CD4-positive, CD25-positive, alpha-beta regulatory T cell (primary cell): ENCODE measurements around the gene COPS2. TPM values are rescaled to one million over a fixed set of nuclear protein-coding genes. Genes with fewer than 3 reads are reported as not detected.
"Not testable (repeated sequence)": the region's sequence is repeated elsewhere in the genome, so short reads cannot be mapped to it uniquely, and the experiment has no call there.

Experiments
- ATAC-seq, 2 donors: fragments of 150-1000 bp; cut with Tn5 transposase; one replicate each; pipeline ENCODE4 v1.10.0; 2021; ENCODE audit warnings: low read depth in 2 of 2, moderate number of reproducible peaks in 2 of 2, moderate library complexity in 1 of 2
- DNase-seq, 3 donors: peaks; one replicate each; pipeline versions ENCODE4 v3.0.0 to v3.0.0-alpha.2; 2012 to 2022; ENCODE audit warnings: mixed read lengths in 1 of 3
- H3K27ac ChIP-seq: one replicate; pipeline ENCODE4 v1.7.0; 2013; ENCODE audit warnings: mild to moderate bottlenecking, low read length; ENCODE audit not compliant: insufficient read depth, poor library complexity, severe bottlenecking
- H3K27me3 ChIP-seq: one replicate; pipeline ENCODE4 v1.7.0; 2013; ENCODE audit warnings: low read length; ENCODE audit not compliant: control insufficient read depth, insufficient read depth
- H3K36me3 ChIP-seq: one replicate; pipeline ENCODE4 v1.7.0; 2013; ENCODE audit warnings: mild to moderate bottlenecking, low read length, moderate library complexity; ENCODE audit not compliant: control insufficient read depth, insufficient read depth
- H3K4me1 ChIP-seq: 2 replicates; pipeline ENCODE4 v1.7.0; 2013; ENCODE audit warnings: mild to moderate bottlenecking, low read length; ENCODE audit not compliant: insufficient read depth, control insufficient read depth, poor library complexity, severe bottlenecking
- H3K4me3 ChIP-seq: one replicate; pipeline ENCODE4 v1.7.0; 2013; ENCODE audit warnings: low read depth, mild to moderate bottlenecking, low read length, moderate library complexity
- H3K9me3 ChIP-seq, 2 experiments: 1 replicate in 1 of 2; 2 replicates in 1 of 2; pipeline ENCODE4 v1.7.0; 2013; ENCODE audit warnings: low read length in 2 of 2, mild to moderate bottlenecking in 1 of 2, moderate library complexity in 1 of 2; ENCODE audit not compliant: control insufficient read depth in 2 of 2
- H3K27ac Mint-ChIP-seq, 3 donors: one replicate each; pipeline ENCODE4 v1.8.0; 2020 to 2022; ENCODE audit warnings: mild to moderate bottlenecking in 3 of 3, mixed read lengths in 3 of 3, moderate library complexity in 2 of 3
- H3K27me3 Mint-ChIP-seq: one replicate; pipeline ENCODE4 v1.8.0; 2022; ENCODE audit warnings: mild to moderate bottlenecking, mixed read lengths
- H3K36me3 Mint-ChIP-seq: one replicate; pipeline ENCODE4 v1.8.0; 2020; ENCODE audit warnings: mixed read lengths
- H3K4me1 Mint-ChIP-seq, 4 donors: one replicate each; pipeline ENCODE4 v1.8.0; 2020 to 2022; ENCODE audit warnings: mixed read lengths in 4 of 4, mild to moderate bottlenecking in 1 of 4
- H3K4me3 Mint-ChIP-seq, 4 donors: one replicate each; pipeline ENCODE4 v1.8.0; 2020 to 2022; ENCODE audit warnings: mild to moderate bottlenecking in 4 of 4, mixed read lengths in 4 of 4, moderate library complexity in 3 of 4
- H3K9me3 Mint-ChIP-seq, 7 donors: one replicate each; pipeline ENCODE4 v1.8.0; 2020 to 2022; ENCODE audit warnings: mixed read lengths in 7 of 7, mild to moderate bottlenecking in 3 of 7, moderate library complexity in 2 of 7
- polyA plus RNA-seq, 4 donors: library from polyadenylated mRNA; unstranded; fragments of 300-500 nt; fragmentation: Illumina TruSeq; gene quantifications; one replicate each; pipeline ENCODE4 v1.2.3, GENCODE V29; 2021
- total RNA-seq: library from RNA; stranded (reverse); gene quantifications from one replicate; pipeline ENCODE4 v1.2.3, GENCODE V29; 2022

The COPS2 gene
- total and polyA plus RNA-seq, 5 donors from 2014 or later: 38.1 to 102 (median 41.8) TPM

GRCh38 chr15:49083401-49084284 lies 71.8 kb downstream of the COPS2 start:
- Histone ChIP-seq H3K27ac (no peak overlapping the region), H3K4me3 (no peak overlapping the region), H3K27me3 (no peaks in the 10 kb centered on the region), H3K9me3 (no peaks in the 10 kb centered on the region), H3K4me1 (no peaks in the 10 kb centered on the region), H3K36me3 (no peaks in the 10 kb centered on the region)
- ATAC-seq: no peak
- Mint-ChIP-seq H3K36me3 (no peaks in the 10 kb centered on the region), H3K4me1 (no peaks in the 10 kb centered on the region), H3K27me3 (peaks cover 9% of the 10 kb centered on the region), H3K4me3 (no peak overlapping the region), H3K27ac (no peak overlapping the region), H3K9me3 (peaks cover 0 to 1% (median 0%) of the 10 kb centered on the region in 7 donors)
- no peak for DNase-seq

- no peak overlapping the region for H3K4me3 Mint-ChIP-seq
- no peaks in the 10 kb centered on the region for H3K9me3 ChIP-seq
- H3K27ac ChIP-seq: no peak overlapping the region
- H3K36me3 Mint-ChIP-seq: no peaks in the 10 kb centered on the region
- no peaks in the 10 kb centered on the region for H3K4me1 ChIP-seq
- ATAC-seq (no peak), DNase-seq (no peak)
- H3K9me3 Mint-ChIP-seq: peaks cover 0 to 1% (median 0%) of the 10 kb centered on the region in 7 donors
- no peaks in the 10 kb centered on the region for H3K27me3 ChIP-seq
- peaks cover 12% of the 10 kb centered on the region for H3K27me3 Mint-ChIP-seq
- no peaks in the 10 kb centered on the region for H3K36me3 ChIP-seq
- H3K4me3 ChIP-seq: no peak overlapping the region
- no peak overlapping the region for H3K27ac Mint-ChIP-seq
- H3K4me1 Mint-ChIP-seq: no peaks in the 10 kb centered on the region
Observed at GRCh38 chr15:49082960-49083359, 72.4 kb downstream of the COPS2 start.

- Histone ChIP-seq H3K27me3 (peaks cover 2% of the 10 kb centered on the region), H3K4me3 (no peak overlapping the region), H3K4me1 (no peaks in the 10 kb centered on the region), H3K9me3 (no peaks in the 10 kb centered on the region), H3K27ac (no peak overlapping the region), H3K36me3 (no peaks in the 10 kb centered on the region)
- no peak overlapping the region for H3K27ac Mint-ChIP-seq
- no peak overlapping the region for H3K4me3 Mint-ChIP-seq
- no peaks in the 10 kb centered on the region for H3K36me3 Mint-ChIP-seq
- no peaks in the 10 kb centered on the region for H3K4me1 Mint-ChIP-seq
- peaks cover 0 to 3% (median 0%) of the 10 kb centered on the region in 7 donors for H3K9me3 Mint-ChIP-seq
- DNase-seq (no peak), ATAC-seq (no peak)
- H3K27me3 Mint-ChIP-seq: peaks cover 12% of the 10 kb centered on the region
Observed at GRCh38 chr15:49079340-49080039, 75.9 kb downstream of the COPS2 start.

GRCh38 chr15:49075881-49076280 lies 79.5 kb downstream of the COPS2 start:
- Histone ChIP-seq H3K27me3 (peaks cover 2% of the 10 kb centered on the region), H3K9me3 (no peaks in the 10 kb centered on the region), H3K36me3 (no peaks in the 10 kb centered on the region), H3K4me1 (no peaks in the 10 kb centered on the region), H3K4me3 (no peak overlapping the region), H3K27ac (no peak overlapping the region)
- no peak overlapping the region for H3K4me3 Mint-ChIP-seq
- no peak overlapping the region for H3K27ac Mint-ChIP-seq
- peaks cover 0 to 7% (median 1%) of the 10 kb centered on the region in 7 donors for H3K9me3 Mint-ChIP-seq
- peaks cover 29% of the 10 kb centered on the region for H3K27me3 Mint-ChIP-seq
- H3K4me1 Mint-ChIP-seq: no peaks in the 10 kb centered on the region
- ATAC-seq (no peak), DNase-seq (no peak)
- H3K36me3 Mint-ChIP-seq: no peaks in the 10 kb centered on the region

- H3K27me3 Mint-ChIP-seq: peaks cover 34% of the 10 kb centered on the region
- H3K27ac Mint-ChIP-seq: not testable (repeated sequence)
Observed at GRCh38 chr15:49074589-49075287, 80.7 kb downstream of the COPS2 start.

More at GRCh38 chr15:49074589-49075287, 80.7 kb downstream of the COPS2 start:
- H3K36me3 Mint-ChIP-seq, H3K4me3 Mint-ChIP-seq, H3K4me3 ChIP-seq, ATAC-seq, H3K9me3 Mint-ChIP-seq, DNase-seq, H3K36me3 ChIP-seq, H3K27ac ChIP-seq, H3K27me3 ChIP-seq, H3K4me1 ChIP-seq, H3K9me3 ChIP-seq, H3K4me1 Mint-ChIP-seq: not testable (repeated sequence)

Other genes starting within 250 kb of the COPS2 start
- gene SHC4, start 191.7 kb downstream of the COPS2 start, total RNA-seq: not detected
- not detected for gene SHC4, start 191.7 kb downstream of the COPS2 start, polyA plus RNA-seq
- 59.5 TPM for gene SECISBP2L, start 109.2 kb downstream of the COPS2 start, total RNA-seq
- gene SECISBP2L, start 109.2 kb downstream of the COPS2 start, polyA plus RNA-seq: 10 to 100 TPM; 14.8 to 22.4 (median 18.5) TPM
- 27.7 TPM for gene GALK2, start 14.6 kb upstream of the COPS2 start, total RNA-seq
- 10 to 100 TPM; 28.3 to 39.1 (median 31.2) TPM for gene GALK2, start 14.6 kb upstream of the COPS2 start, polyA plus RNA-seq